GM21786 (cell line): ENCODE measurements around the gene CADM2.

Source experiments
- ATAC-seq: cut with Tn5 transposase; IDR thresholded peaks from one replicate; pipeline ENCODE4 v1.9.1; 2021; ENCODE audit not compliant: unreplicated experiment

The CADM2 gene

DNA sequence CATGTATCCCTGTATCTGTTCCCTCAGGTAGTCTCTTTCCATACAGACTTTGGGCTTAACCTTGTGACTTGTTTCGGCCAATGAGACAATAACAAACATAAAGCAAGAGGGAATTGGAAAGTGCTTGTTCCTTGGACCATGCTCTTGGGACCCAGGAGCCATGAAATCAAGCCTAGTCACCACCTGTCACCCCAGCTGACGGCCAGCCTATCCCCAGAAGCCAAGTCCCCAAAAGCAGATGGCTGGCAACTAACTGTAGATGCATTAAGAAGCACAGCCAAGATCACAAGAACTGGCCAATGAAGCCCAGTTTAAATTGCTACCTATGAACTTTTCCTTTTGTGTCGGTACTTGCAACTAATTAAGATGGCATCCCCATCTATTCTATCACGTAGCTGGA is 822.0 kb downstream of the CADM2 start:
- ATAC-seq, result no peak

GRCh38 chr3:85781806-85782205 is 823.0 kb downstream of the CADM2 start:
- ATAC-seq, result no peak

DNA sequence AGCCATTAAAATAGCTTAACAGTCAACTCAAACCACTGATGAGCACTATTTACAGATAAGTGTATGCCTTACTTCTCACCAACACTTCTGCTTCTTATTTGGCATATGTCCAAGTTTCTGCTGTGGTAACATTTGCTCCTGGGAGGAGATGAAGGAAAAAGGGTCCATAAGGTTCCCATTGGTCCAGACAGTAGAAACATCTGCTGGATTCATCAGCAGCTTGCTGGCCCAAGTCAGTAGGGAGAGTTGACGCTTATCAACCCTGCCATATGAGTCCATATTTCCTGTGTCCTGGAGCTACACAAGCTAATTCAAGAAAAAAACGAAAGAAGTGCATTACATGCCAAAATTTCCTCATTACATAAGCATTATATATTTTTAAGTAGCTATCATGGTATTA is 824.5 kb downstream of the CADM2 start:
- ATAC-seq, result no peak

- no peak for ATAC-seq
Measured at GRCh38 chr3:85785766-85786165, 827.0 kb downstream of the CADM2 start.

DNA sequence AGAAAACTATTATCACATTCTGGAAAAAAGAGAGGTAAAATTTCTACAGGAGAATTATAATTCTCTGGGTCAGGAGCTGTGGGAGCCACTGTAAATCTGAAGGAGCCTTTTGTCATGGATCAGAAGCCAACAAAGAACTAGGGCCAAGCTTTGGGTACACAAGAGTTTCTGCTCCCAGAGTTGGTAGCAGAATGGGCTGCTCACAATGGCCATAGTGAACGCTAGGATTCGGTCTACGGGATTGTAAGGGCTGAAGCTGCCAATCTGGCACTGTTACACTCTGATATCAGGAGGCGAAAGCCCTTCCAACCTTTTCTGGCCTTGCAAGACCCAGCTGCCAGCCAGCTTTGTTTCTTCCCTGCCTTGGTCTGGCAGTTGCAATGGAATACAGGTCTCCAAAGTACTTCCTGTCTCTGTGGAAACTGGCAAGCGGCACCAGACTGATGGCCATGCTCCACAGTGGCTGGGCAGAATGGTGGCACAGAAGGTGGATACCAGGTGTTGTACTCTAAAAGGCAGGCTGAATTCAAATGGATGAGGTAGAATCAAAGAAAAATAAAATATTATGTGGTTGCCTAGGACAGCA is 831.7 kb downstream of the CADM2 start:
- no peak for ATAC-seq

- no peak for ATAC-seq
Measured at GRCh38 chr3:85796140-85796539, 837.4 kb downstream of the CADM2 start.

DNA sequence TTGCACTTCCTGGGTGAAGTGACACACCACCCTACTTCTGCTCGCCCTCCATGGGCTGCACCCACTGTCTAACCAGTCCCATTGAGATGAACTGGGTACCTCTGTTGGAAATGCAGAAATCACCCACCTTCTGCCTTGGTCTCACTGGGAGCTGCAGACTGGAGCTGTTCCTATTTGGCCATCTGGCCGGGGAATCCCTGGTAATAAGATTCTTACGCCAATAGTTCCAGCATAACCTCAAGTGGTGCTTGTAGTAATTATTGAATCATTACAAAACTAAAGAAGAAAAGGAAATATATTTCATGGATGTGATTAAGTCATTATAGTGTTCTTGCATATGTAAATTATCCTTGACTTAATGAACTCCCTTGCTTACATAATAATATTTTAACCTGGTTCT is 841.9 kb downstream of the CADM2 start:
- ATAC-seq, result no peak

GRCh38 chr3:85801955-85802354 is 843.2 kb downstream of the CADM2 start:
- no peak for ATAC-seq

GRCh38 chr3:85808755-85809154 is 850.0 kb downstream of the CADM2 start:
- no peak for ATAC-seq

DNA sequence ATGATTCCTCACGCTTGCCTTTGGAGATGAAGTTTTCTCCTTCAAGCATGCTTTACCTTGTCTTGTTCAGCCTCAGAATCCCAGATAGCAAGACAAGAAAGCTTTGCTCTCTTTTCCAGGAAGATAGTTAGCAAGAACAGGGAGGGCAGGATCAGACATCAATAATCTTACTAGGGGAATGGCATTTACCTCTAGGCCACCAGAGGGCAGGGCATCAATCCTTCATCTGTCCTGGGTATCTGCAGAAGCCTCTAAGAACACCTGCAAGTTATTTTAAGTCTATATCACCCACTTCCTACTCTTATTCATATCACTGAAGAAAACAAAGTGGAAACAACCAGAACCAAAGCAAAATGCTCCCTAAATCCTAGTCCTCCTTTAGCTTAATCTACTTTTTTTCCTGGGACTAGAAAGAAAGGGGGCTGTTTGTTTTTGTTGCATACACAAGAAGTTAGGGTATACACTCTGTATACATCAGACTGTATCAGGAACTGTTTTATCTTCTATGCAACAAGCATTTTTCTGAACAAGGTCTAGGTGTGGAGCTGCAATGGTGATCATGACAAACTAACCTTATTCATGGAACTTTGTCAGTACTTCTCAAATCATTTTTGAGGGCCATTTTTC is 862.5 kb downstream of the CADM2 start:
- ATAC-seq, result peak; percentile 72

- ATAC-seq, result no peak
Measured at GRCh38 chr3:85835857-85836440, 877.2 kb downstream of the CADM2 start.

- ATAC-seq, result no peak
Measured at GRCh38 chr3:85837402-85837801, 878.6 kb downstream of the CADM2 start.

- ATAC-seq, result no peak
Measured at GRCh38 chr3:85838921-85839320, 880.1 kb downstream of the CADM2 start.

DNA sequence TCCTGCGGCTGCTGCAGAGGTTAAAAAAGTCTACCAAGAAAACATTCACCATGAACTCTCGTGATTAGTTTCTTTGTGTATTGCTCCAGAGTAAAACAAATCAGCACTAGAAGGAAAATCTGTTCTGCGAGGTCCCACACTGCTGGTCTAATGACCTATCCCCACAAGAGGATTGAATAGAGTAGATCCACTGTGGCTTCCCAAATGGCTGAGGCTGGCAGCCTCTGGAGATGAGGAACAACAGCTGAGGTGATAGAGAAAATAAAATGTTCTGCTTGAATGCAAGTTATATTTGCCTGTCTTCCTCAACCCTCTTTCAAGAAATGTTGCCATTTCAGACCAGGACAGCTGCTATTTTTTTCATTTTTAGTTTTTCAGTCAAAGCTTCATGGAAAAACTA is 883.3 kb downstream of the CADM2 start:
- ATAC-seq, result no peak

DNA sequence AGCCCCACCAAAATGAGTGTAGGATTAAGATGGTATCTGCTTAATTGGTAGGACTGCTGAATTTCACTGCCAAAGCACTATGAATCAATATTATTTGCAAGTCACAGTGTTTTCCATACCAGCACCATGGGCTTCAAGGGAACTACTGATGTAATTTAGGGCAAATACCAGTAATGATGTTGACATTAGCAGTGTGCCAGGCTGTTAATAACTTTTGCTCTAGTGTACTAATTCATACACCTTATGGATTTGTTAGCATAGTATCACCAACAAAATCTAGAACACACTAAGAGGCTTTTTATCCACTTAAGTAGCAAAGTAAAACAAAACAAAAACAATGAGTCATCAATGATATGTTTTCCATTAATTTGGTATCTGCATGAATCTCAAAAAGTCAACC is 888.2 kb downstream of the CADM2 start:
- no peak for ATAC-seq

DNA sequence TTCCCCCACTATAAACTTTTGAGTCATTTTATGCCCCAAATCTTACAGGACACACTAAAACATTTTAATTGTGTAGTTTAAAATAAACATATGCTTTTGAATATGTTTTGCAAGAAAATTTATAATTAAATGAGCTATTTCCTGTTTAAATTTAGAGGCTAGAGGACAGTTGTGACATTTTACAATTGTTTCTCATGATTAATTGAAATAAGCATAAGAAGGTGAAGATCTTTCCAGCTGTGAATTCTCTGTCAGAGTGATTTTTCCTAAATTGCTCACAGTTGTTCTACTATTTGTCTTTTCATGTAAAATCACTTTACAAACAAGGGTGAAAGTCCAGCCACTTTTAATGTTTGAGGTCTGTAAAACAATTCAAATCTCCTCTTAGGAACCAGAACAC is 892.3 kb downstream of the CADM2 start:
- ATAC-seq, result no peak

- no peak for ATAC-seq
Measured at GRCh38 chr3:85853805-85854204, 895.0 kb downstream of the CADM2 start.

GRCh38 chr3:85862893-85863455 is 904.2 kb downstream of the CADM2 start:
- no peak for ATAC-seq

DNA sequence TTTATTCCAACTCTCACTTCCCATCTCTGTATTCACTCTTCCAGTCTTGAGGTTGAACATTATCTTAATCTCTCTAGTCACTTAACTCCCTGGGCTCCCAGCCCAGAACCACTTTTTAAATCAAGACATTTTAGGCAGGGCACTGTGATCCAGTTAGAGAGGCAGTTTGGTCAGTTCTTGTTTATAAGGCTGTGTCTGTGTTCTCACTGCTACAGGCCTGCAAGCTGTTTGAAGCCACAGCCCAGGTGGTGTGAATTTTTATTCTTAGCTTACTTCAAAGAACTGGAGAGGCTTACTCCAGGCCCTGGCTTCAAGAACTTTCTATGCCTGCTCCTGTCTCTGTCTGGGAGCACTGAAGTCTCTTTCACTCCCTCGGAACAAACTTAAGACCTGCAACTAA is 906.1 kb downstream of the CADM2 start:
- no peak for ATAC-seq

DNA sequence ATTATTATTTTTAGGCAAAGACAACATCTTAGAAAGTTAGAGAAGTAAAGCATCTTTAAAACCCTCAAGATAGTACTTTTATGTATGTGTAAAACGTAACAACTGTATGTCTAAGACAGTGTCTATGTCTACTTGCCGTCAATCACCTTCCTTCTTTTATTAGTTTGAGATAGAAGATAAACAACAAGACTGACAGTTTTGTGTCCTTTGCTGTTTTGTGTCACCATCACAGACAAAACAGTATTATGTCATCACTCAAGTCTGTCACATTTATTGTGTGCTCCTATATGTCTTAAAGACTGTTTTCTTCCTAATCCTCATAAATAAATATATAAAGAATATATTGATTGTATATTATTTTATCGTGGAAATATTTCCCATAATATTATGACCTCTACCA is 908.3 kb downstream of the CADM2 start:
- ATAC-seq, result no peak

DNA sequence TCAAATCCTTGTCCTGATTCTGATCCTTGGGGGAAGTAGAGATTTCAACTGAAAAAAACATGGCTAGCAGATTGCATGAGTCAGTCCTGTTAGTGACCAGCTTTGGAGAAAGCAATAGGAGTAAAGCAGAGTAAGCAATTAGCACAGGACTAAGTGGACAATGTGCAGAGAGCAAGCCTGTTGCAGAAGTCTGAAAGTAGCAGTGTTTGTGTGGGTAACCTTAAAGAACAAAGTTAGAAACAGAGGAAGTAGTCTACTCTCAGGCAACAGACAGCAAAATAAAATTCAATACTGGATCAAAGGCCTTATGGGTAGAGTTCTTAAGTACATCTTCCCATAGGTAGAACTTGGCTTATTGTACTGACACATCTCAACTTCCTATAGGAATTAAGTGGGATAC is 916.8 kb downstream of the CADM2 start:
- no peak for ATAC-seq

GRCh38 chr3:85877631-85878030 is 918.8 kb downstream of the CADM2 start:
- no peak for ATAC-seq
